HG02678 (cell line): Measurements from ENCODE around the gene CDK17.

Experiments
- ATAC-seq: cut with Tn5 transposase; IDR thresholded peaks from one replicate; pipeline ENCODE4 v1.9.1; 2021; ENCODE audit warnings: mild to moderate bottlenecking, moderate library complexity; ENCODE audit not compliant: unreplicated experiment

Gene CDK17

DNA sequence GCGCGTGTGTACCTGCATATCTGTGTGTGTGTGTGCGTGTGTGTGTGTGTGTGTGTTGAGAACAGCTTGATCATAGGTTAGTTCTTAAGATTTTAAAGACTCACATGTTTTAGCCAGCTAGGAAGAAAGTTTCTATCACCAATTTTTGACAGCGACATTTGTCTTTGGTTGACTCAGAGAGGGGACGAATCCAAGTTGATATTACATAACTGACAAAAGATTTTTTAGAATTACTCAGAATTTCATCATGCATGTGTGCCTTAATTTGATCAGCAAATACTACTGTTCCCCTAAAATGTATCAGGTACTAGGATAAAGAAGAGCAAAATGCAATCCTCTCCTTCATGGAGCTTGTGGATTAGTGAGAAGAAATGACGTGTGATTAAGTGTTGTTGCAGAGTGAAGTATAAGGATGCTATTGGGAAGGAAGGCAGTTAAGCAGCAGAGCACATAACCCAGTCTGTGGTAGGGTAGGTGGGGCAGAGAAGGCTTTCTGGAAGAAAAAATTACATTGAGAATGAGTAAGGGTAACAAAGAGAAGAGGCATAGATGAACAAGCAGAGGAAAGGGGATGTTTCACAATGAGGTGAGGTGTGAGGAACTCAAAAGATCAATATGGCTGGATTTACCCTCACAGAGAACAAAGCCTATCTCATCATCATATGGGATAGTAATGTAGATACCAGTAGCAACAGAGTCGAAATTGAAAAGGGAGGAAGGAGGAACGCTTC is 128.6 kb downstream of the CDK17 start:
- ATAC-seq, result no peak

DNA sequence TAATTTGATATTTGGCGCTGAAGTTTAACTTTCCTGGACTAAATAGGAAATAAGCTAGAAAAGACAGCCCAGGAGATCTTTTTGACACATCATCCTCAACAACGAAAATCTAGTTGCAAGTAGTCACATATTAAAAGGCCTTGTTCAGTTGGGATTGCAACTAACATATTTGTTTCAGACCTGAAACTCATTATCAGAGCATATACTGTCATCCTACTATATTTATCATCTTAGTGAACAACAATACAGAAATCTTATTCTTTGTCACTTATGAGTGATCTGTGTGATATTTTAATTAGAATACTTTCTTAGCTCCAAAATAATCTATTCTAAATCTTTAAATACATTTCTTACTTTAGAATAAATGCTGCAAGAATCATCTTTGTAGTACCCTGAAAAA is 134.0 kb downstream of the CDK17 start:
- ATAC-seq, result no peak

DNA sequence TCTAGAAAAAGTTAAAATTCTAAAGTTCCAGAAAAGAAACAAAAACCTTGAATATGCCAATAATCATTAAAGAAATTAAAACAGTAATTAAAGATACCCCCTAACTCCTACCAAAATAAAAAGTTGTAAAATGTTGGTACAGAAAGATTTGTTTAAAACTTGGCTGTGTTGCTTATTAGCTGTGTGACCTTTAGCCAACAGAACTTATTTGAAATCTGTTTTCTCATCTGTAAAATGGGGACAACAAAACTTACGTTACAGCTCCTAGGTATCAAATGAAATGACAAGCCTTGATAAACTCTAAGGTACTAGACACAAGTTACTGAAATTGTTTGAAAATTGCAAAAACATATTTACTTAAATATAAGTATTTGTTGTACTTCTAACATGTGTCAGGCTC is 134.4 kb downstream of the CDK17 start:
- no peak for ATAC-seq

DNA sequence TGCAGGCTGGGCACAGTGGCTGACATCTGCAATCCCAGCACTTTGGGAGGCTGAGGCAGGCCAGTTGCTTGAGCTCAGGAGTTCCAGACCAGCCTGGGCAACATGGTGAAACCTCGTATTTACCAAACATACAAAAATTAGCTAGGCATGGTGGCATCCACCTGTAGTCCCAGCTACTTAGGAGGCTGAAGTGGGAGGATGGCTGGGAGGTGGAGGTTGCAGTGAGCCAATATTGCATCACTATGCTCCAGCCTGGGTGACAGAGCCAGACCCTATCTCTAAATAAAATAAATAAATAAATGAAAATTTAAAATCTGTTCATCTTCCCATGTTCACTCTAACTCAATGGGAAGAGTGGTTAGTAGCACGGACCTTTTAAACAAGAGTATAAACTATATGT is 134.8 kb downstream of the CDK17 start:
- no peak for ATAC-seq

DNA sequence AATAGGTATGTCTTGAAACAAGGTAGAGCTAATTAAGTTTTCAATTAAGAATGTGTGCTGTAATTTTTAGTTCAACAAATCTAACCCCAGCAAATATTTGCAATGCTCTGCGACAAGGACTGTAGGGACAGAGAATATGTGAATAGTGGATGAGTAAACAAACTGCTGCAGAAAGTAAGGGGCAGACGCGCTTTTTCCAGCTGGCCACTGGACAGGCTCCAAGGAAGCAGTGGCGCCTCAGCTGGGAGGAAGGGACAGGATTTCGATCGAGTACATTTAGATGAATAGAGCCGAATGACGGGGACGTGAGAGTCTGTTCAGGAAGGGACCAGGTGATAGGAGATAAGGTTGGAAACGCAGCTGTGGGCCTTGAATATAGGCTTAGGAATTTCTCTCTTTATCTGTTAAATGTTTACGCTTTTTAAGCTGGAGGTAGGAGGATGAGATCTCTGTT is 136.8 kb downstream of the CDK17 start:
- no peak for ATAC-seq

DNA sequence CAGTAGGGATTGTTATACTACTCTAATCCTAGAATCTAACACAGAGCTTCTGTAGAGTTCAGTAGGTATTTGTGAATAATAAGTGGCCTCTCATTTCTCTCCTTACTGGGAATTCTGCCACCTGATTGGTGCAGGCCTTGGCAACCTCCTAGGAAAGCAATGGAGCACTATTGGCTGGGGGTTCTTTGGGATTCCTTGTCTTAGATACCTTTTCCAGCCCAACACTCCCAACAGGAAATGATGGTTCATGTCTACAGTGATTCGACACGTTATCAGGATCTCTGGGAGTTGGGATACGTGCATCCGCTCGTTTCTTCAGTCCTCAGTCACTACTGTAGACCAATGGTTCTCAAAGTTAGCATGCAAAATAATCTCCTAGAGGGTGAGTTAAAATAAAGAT is 138.7 kb downstream of the CDK17 start:
- ATAC-seq, result no peak

DNA sequence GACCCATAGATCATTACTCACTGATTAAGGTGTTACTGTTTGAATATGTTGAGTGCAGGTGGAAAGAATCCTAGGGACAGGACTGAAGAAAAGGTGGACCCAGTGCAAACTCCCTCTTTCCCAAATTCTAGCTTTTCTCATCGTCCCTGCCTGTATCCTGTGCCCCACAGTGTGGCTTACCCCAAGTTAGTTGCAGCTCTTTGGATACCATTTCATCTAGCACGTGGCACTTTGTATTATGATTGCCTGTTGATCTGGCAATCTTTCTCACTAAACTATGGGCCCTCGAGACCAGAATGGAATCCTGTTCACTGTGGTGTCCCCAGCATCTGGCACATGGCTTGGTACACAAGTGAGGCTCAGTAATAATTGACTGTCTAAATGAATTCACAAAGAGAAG is 139.6 kb downstream of the CDK17 start:
- ATAC-seq, result no peak

DNA sequence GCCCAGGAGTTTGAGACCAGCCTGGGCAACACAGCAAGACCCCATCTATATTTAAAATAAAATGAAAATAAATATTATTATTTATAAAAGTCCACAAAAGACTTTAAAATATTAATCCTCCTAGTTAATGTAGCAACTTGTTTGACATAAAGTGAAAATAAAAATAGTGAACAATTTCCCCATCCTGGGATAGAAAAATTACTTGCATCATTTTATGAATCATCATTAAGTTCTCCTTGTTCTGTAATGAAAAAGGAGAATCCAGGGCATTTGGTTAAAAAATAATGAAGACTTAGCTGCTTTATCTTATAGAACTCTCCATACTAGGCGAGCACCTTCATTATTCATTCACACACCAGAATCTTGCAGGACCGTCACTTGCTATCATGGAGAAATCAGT is 140.0 kb downstream of the CDK17 start:
- no peak for ATAC-seq

DNA sequence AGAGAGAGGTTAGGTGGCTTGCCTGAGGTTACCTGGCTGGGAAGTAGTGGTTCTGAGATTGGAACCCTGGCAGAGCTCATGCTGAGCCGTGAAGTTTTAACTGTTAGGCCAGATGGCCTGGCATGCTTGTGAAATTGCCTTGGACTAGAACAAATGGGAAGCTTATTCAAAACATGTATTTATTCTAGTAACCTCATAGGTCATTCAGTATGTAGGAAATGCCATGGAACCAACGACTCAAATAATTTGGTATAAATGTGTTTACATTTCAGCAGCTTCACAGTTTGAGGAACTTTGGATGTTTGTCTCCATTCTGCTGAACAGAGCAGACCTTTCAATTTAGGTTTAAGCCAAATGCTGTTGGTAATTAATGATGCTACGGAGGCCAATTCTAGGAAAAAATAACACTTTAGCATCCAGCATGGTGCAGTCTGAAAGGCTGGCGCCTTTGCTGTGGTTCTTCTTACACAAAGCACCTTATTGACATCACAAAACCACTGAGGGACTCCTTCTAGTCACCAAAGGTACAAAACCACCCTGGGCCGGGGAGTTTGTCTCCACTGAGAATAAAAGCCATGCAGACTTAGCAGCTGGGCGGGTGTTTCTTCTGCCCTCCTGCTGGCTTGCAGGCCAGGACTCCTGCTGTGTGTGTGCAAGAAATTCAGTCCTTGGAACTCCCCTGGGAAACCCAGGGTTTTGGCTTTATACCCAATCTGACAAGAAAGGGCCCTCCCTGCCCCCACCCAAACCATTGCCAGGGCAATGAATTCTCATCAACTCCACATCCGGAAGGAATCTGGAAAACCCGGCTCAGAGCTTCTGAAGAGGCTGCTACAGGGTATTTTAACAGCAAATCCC is 141.9 kb downstream of the CDK17 start:
- ATAC-seq, result no peak

DNA sequence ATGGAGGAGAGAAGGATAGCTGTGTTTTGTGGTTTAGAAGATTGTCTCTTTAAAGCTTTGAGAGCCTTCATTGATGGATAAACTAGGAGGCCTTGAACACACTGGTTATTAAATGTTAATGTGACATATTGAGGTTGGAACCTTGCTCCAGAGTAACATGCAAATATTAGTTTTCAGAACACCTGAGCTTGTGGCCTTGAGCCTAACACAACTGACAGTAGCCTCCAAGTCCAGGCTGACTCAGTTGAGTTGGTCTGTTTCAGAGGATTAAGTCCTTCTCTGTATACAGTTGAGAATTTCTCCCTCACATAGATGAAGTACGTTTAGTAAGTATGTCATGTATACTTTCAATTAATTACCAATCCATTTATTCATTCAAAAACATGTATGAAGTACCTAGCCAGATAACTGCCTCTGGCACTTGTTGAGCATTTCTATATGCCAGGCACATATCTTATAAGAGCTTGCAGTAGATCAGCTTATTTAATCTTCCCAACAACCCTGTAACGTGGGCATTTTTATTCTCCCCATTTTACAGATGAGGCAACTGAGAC is 142.6 kb downstream of the CDK17 start:
- no peak for ATAC-seq

DNA sequence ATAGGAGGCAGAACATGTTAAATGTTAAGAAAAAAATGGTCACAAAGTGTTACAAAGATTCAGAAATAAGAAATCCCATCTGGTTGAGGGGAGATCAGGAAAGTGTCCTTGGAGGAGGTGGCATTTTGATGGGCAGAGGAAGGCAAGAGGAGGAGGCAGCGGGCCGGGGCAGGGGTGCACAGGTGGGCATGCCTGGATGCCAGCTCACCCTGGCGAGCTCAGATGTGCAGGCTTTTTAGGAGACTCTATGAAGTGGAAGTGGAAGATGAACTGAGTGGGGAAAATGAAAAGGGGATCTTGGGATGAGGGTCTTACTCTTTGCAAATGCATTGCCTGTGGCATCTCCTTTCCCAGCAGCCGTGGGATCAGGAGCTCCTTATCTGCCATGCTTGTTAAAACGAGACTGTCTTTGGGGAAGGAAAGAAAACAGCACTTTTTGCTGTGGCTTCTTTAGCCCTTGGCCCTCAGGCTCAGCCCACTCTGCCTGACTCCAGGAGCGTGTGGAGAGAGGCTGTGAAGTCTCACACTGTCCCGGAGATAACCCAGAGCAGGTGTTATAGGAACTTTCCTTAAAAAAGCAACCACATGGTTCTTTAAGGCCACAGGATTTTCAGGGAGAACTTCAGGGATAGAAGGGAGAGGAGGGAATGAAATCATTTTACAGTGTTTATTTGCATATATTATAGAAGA is 143.4 kb downstream of the CDK17 start:
- no peak for ATAC-seq

DNA sequence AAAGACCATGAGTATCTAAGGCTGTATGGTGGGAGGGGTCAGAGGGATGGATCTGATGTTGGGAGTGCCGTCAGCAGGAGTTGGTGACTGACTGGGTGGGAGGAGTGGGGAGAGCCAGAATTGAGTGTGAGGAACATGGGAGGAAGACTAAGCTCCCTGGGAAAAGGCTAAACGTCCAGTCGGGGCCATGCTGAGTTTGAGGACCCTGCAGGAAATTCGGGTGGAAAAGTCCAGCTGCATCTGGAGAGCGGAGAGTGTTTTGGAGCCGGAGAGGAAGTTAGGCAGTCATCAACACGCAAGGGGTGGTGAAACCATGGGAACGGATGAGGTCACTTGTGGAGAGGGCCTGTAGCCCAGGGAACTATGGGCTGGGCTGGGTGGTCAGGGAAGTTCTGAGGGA is 145.2 kb downstream of the CDK17 start:
- ATAC-seq, result no peak

DNA sequence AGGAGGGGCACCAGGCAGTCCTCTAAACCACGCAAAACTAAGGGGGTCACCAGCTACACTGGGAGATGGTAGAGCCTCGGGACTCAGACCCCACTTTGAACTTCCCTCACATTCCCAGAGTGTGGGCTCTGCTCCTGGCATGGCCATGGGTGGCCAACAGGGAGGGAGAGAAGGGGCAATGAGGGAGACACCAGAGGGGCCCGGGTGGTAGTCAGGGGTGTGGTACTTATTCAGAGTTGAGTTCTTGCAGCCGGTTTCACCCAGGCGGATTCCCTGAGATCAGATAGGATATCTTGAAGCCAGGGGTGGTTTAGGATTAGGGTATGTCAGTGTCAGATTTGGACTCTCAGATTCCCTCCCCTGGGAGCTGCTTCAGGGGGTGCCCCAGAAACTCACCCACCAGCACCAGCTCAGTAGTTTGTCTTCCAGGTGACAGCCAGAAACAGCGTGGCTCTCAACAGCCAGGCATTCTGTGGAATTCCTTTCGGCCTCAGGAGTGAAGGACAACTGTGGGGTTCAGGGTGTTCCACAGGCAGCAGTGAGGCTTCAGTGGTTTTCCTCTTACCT is 150.0 kb downstream of the CDK17 start:
- ATAC-seq, result no peak

DNA sequence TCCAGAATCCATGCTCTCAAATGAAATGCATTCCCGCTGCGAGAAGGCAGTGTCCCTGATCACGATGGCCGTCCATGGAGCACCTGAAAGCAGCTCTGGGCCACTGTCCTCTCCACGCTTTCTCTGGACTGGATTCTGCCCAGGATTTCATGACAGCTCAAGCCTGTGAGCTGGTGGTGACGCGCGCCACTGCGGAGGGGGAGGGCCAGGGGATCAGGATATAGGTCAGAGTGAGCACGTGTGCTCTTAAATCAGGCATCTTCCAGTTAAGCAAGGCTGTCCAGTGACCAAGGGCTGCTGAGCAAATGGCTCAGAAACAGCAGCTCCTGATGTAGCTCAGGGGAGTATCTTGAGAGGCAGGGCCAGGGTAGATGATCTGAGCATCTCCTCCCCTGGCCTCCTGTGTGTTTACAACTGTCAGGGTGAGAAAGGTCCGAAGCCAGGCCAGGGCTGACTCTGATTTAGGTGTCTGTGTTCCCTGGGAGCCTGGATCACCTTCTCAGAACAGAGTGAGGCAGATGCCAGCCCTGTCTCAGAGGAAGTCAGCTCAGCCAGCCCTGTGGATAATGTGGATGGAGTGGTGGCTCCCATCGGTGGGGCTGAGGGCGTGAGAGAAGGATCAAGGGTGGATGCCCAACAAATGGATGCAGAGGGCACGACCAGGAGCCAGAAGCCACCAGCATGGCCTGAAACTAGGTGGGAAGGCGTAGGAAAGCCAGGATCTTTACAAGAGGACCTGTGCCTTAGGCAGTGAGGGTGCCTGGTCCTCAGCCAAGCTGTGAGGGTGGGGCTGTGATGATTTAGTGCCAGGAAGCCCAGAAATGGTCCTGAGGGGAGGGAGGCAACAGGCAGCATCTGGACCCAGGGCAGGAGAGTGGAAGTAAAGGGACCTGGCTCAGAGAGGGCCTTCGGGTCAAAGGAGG is 150.8 kb downstream of the CDK17 start:
- ATAC-seq, result no peak

DNA sequence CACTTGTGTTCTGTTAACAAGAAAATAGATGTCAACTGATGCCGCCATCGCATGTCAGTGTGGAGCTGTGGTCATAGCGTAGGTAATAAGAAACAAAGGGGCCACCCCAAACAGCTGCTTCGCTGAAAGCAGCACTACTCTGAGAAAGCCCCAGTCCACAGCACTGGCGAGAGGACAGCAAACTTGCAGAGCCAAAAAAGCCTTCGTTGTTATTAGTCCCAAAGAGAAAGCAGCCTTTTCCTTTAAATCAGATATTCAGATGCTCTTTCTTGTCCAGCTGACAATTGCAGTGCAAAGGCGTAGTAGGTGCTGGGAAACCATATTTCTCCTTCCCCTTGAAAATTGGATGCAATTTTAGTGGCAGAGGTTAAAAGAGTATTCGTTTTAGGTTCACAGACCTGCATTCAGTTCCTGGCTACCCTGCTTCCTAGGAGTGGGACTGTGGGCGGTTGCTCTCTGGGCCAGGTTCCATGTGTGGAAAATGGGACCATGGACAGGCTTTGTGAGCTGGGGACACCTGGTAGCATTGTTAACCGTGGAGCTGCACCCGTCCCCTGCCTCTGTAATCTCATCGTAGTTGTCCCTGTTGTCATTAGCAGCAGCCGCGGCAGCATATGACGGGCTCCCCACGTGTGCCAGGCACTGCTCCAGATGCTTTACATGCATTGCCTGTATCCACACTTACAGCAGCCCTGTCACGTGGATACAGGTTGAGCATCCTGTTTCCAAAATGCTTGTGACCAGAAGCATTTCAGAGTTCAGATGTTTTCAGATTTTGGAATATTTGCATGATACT is 151.9 kb downstream of the CDK17 start:
- no peak for ATAC-seq

DNA sequence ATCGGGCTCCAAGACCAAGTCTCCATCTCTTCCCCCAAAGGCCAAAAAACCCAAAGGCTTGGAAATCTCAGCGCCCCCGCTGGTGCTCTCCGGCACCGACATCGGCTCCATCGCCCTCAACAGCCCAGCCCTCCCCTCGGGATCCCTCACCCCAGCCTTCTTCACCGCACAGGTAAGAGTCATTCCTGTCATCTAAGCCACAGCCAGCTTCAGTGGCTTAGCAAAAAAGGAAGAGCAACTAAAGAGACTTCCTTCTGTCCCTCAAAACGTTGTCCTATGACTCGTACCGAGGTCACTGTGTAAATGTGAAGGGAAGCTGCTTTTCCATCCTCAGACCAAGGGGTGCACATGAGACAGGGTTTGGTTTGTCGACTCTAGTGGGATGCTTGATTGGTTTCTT is 152.7 kb downstream of the CDK17 start:
- ATAC-seq, result no peak

DNA sequence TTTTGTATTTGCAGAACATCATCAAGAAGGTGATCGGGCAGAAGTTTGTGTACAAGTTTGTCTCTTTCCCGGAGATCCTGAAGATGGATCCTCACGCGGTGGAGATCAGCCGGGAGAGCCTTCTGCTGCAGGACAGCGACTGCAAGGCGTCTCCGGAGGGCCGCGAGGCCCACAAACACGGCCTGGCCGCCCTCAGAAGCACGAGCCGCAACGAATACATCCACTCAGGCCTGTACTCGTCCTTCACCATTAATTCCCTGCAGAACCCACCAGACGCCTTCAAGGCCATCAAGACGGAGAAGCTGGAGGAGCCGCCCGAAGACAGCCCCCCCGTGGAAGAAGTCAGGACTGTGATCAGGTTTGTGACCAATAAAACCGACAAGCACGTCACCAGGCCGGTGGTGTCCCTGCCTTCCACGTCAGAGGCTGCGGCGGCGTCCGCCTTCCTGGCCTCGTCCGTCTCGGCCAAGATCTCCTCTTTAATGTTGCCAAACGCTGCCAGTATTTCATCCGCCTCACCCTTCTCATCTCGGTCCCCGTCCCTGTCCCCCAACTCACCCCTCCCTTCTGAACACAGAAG is 153.2 kb downstream of the CDK17 start:
- no peak for ATAC-seq

DNA sequence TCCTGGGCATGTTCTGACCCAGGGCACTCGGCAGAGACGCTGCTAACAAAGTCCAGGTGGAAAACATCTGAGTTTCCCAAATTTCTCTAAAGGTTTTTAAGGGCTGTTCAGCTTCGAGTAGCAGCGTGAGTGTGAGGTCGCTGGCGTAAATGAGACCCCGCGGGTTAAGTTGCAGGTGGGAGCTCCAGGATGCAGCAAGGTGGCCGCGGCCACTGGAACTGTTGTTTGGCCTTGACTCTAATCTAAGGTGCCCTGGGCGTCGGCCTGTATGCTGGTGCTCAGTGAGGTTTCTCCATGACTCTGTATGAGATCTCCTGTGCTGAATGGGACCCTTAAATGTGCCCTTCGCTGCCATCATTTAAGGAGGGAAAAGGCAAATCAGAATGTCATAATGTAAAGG is 155.4 kb downstream of the CDK17 start:
- ATAC-seq, result no peak

DNA sequence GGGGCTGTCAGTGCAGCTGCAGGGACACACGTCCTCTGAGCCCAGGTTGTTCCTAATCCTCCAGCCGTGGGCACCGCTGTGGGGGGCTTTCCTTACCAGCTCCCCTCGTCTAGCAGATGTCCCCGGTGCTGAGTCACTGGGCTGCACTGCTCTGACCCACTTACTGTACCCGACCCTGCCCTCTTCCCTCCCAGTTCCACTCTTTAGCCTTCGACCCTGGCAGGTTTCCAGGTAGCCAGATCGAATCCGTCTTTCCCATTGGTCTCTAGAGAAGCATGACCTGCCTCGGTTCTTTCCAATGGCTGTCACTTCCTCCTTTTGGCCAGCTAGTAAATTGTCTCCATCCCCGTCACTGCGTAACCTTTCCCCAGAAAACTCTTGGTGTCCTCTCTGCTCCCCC is 157.6 kb downstream of the CDK17 start:
- ATAC-seq, result no peak
